K562 (cell line): ENCODE measurements around the gene ARFGAP1. TPM values are rescaled to one million over a fixed set of nuclear protein-coding genes. Genes with fewer than 3 reads are reported as not detected.
A peak's percentile ranks its signal among the peaks of the same experiment; 100 is the strongest.

Source experiments
- ATAC-seq: fragments of 200-7000 bp; cut with Tn5 transposase; 3 replicates; pipeline ENCODE4 v1.9.1; 2020; ENCODE audit warnings: moderate library complexity
- BruUV-seq: library from RNA; stranded (reverse); fragments of 400-500 nt; replicated peaks from 2 replicates; lab custom pipeline; 2021; lab: Mats Ljungman, UMichigan
- CTCF ChIA-PET: fragments of 300-600 bp; formaldehyde crosslinking; extraction: SDS; loops from one replicate; lab custom pipeline; 2021; ENCODE audit warnings: low intra/inter-chr PET ratio; lab: Yijun Ruan, JAX
- POLR2A ChIA-PET: fragments of 300-600, 350-650 bp; sonication (Branson Sonifier 250); formaldehyde crosslinking; extraction: SDS; loops from one replicate; lab custom pipeline; 2021; ENCODE audit warnings: antibody characterized with exemption, inconsistent platforms; lab: Yijun Ruan, JAX
- DNase-seq, 4 experiments: peaks; one replicate each; pipeline versions ENCODE4 v3.0.0 to v3.0.0-alpha.2; 2011 to 2018; ENCODE audit warnings: low spot score in 3 of 4, mixed read lengths in 3 of 4; ENCODE audit errors: extremely low read depth in 1 of 4
- FAIRE-seq: peaks from 2 replicates; lab custom pipeline; 2011; peaks lifted over from hg19 to GRCh38; lab: Jason Lieb, UNC
- H2AFZ ChIP-seq: 2 replicates; pipeline ENCODE4 v1.6.0; 2011; ENCODE audit warnings: low read depth, low read length, control low read depth, inconsistent platforms
- H3K27ac ChIP-seq: fragments of 200-600 bp; 3 replicates; pipeline ENCODE4 v1.8.0; 2011; ENCODE audit warnings: low read depth, mild to moderate bottlenecking, control low read depth, inconsistent platforms, low read length, moderate library complexity, mixed read lengths; ENCODE audit errors: extremely low read depth
- H3K27me3 ChIP-seq, 2 experiments: fragments of 300-600 bp in 1 of 2; 2 replicates in 1 of 2; 3 replicates in 1 of 2; pipeline versions ENCODE4 v1.6.0 to v1.8.0; 2011; ENCODE audit warnings: inconsistent platforms in 2 of 2, low read length in 2 of 2, mild to moderate bottlenecking in 1 of 2, mixed read lengths in 1 of 2, moderate library complexity in 1 of 2; ENCODE audit not compliant: control insufficient read depth in 2 of 2, insufficient read depth in 2 of 2
- H3K36me3 ChIP-seq: fragments of 300-600 bp; 3 replicates; pipeline ENCODE4 v1.8.0; 2011; ENCODE audit warnings: mild to moderate bottlenecking, low read length, inconsistent platforms; ENCODE audit not compliant: control insufficient read depth, insufficient read depth
- H3K4me1 ChIP-seq, 2 experiments: fragments of 200-600 bp in 1 of 2; replicated peaks in 1 of 2; 2 replicates in 1 of 2; 3 replicates in 1 of 2; pipeline versions ENCODE4 v1.5.1 to v1.8.0; 2011; ENCODE audit warnings: inconsistent platforms in 2 of 2, low read length in 2 of 2, mild to moderate bottlenecking in 1 of 2, mixed read lengths in 1 of 2, moderate library complexity in 1 of 2; ENCODE audit not compliant: control insufficient read depth in 2 of 2, insufficient read depth in 2 of 2
- H3K4me2 ChIP-seq: 2 replicates; pipeline ENCODE4 v1.6.1; 2011; ENCODE audit warnings: low read length, control low read depth, inconsistent platforms, mixed read lengths; ENCODE audit not compliant: insufficient read depth
- H3K4me3 ChIP-seq: fragments of 200-600 bp; sonication (generic), shearing (Covaris generic); 2 replicates; pipeline ENCODE4 v1.5.1; 2016; ENCODE audit warnings: control low read depth, inconsistent platforms
- H3K79me2 ChIP-seq: fragments of 200-600 bp; 3 replicates; pipeline ENCODE4 v1.8.0; 2011; ENCODE audit warnings: low read length, inconsistent platforms; ENCODE audit not compliant: control insufficient read depth, insufficient read depth
- H3K9ac ChIP-seq, 2 experiments: 2 replicates each; pipeline versions ENCODE4 v1.6.0 to v1.6.1; 2011; ENCODE audit warnings: low read depth in 2 of 2, low read length in 2 of 2, control low read depth in 1 of 2, inconsistent platforms in 1 of 2, mild to moderate bottlenecking in 1 of 2, mixed read lengths in 1 of 2; ENCODE audit not compliant: insufficient read depth in 1 of 2
- H3K9me1 ChIP-seq: one replicate; pipeline ENCODE4 v1.6.0; 2011; ENCODE audit warnings: inconsistent platforms, mild to moderate bottlenecking, low read length, moderate library complexity; ENCODE audit not compliant: control insufficient read depth, insufficient read depth
- H3K9me3 ChIP-seq: replicated peaks from 2 replicates; pipeline ENCODE4 v1.5.1; 2011; ENCODE audit warnings: low read depth, low read length, inconsistent platforms; ENCODE audit not compliant: control insufficient read depth, insufficient read depth
- H4K20me1 ChIP-seq: replicated peaks from 2 replicates; pipeline ENCODE4 v1.6.1; 2011; ENCODE audit warnings: low read length, inconsistent platforms, mixed read lengths; ENCODE audit not compliant: control insufficient read depth, insufficient read depth
- DNMT1 ChIP-seq: fragments of 450-650 bp; IDR thresholded peaks from 2 replicates; pipeline ENCODE4 v1.6.1; 2016; ENCODE audit warnings: antibody characterized with exemption, mild to moderate bottlenecking
- SRSF1 ChIP-seq: fragments of 200-400 bp; formaldehyde crosslinking; IDR thresholded peaks from 2 replicates; pipeline ENCODE4 v1.6.1; 2017; ENCODE audit warnings: mild to moderate bottlenecking, low read depth, low read length, moderate library complexity
- TEAD2 ChIP-seq: fragments of 450-650 bp; IDR thresholded peaks from 2 replicates; pipeline ENCODE4 v1.6.1; 2016; ENCODE audit warnings: missing genetic modification characterization, control low read depth, missing compliant biosample characterization
- ZFP36 ChIP-seq: fragments of 150-350 bp; IDR thresholded peaks from 2 replicates; pipeline ENCODE4 v1.6.1; 2018; ENCODE audit warnings: low read length, low read depth; ENCODE audit not compliant: partially characterized antibody
- ZNF354B ChIP-seq: fragments of 250-450 bp; sonication (Bioruptor Pico); IDR thresholded peaks from 2 replicates; pipeline ENCODE4 v1.4.0; 2020
- WGBS: fragments of 100-300 bp; shearing (Covaris generic); methylation state at CpG from one replicate; pipeline ENCODE4 v1.1.6; 2016; ENCODE audit warnings: low coverage, mixed read lengths; ENCODE audit not compliant: insufficient coverage; ENCODE audit errors: missing lambda C conversion rate; 5-methylcytosine and 5-hydroxymethylcytosine counted together
- in situ Hi-C: fragments of 300-500 bp; cut with MboI; formaldehyde crosslinking; loops from 4 replicates; pipeline ENCODE4 v1.15.0; 2018; ENCODE audit warnings: inconsistent platforms, mixed read lengths
- intact Hi-C: fragments of 100-400 bp; cut with micrococcal nuclease; formaldehyde crosslinking; loops from 2 replicates; pipeline ENCODE4 v1.14.2; 2022
- polyA plus RNA-seq, 8 experiments: library from polyadenylated mRNA; depleted of rRNA in 4 of 8; stranded (reverse) in 5 of 8; unstranded in 3 of 8; fragments of >200 nt; fragmentation: Nextera tagmentation in 2 of 8; fragmentation: Illumina TruSeq in 1 of 8; extraction: Ambion mirVana in 2 of 8; extraction: Trizol in 1 of 8; gene quantifications; 2 replicates each; pipeline versions ENCODE4 v1.2.1 to v1.2.3, GENCODE V29; 2011 to 2014; ENCODE audit warnings: inconsistent platforms in 1 of 8, missing spikeins in 1 of 8
- total RNA-seq, 7 experiments: library from RNA; depleted of rRNA in 6 of 7; stranded (reverse); fragments of >200 nt in 6 of 7; fragmentation: Illumina TruSeq in 2 of 7; extraction: Trizol in 2 of 7; gene quantifications; 2 replicates each; pipeline versions ENCODE4 v1.2.1 to v1.2.3, GENCODE V29; 2011 to 2021; ENCODE audit warnings: low replicate concordance in 1 of 7

Gene ARFGAP1
- total and polyA plus RNA-seq, 9 of the 15 experiments (the other 6 are each of a cell fraction or from before 2014, with no cell fraction given): 0.53 to 102 (median 33.5) TPM

- 44% methylated on average over 9 of the region's 9 CpGs for WGBS
- ATAC-seq: no peak
- TF ChIP-seq ZFP36: peak; percentile 89
- TF ChIP-seq ZNF354B: no peak
- no peak for TF ChIP-seq TEAD2 (tag)
- no peak for TF ChIP-seq SRSF1
- no peak for TF ChIP-seq DNMT1
- TF ChIP-seq, all 486 proteins: peak for 1
- no peaks in the 10 kb centered on the region for H3K9me3 ChIP-seq
- ChIA-PET CTCF (no interaction called here), POLR2A (interaction anchor here (1.7 kb wide), 1 partner anchor 12 kb away, joined by 6 read pairs; no protein-coding TSS in a partner anchor)
- H3K4me2 ChIP-seq: no peak overlapping the region
- DNase-seq (no peak), FAIRE-seq (no peak)
- H4K20me1 ChIP-seq: peaks cover 32% of the 10 kb centered on the region
- H3K4me1 ChIP-seq: peaks cover 11 to 25% of the 10 kb centered on the region in 2 experiments; a peak in 4 of 5 replicates
- intact Hi-C loops: no loop called here
- H3K36me3 ChIP-seq: peaks cover 11% of the 10 kb centered on the region; the same call in 2 of the 3 replicates
- no peaks in the 10 kb centered on the region for H3K9me1 ChIP-seq
- H3K4me3 ChIP-seq: no peak overlapping the region
- 0 out of 4 replicates have a peak overlapping the region, but pooled peaks of 1 of the 2 experiments have one; percentile 50 for H3K9ac ChIP-seq
- in situ Hi-C loops: no loop called here
- no peak overlapping the region for H3K27ac ChIP-seq
- peaks cover 0 to 21% of the 10 kb centered on the region in 2 experiments; a peak in 3 of 5 replicates for H3K27me3 ChIP-seq
- H2AFZ ChIP-seq: no peak overlapping the region
- peaks cover 33% of the 10 kb centered on the region for H3K79me2 ChIP-seq
- no TSS peak for BruUV-seq
Measured at GRCh38 chr20:63270606-63271325, 1.8 kb upstream of the ARFGAP1 start.
